BE2C (cell line): ENCODE measurements around the gene FAM118B.

Experiments
- DNase-seq: peaks from one replicate; pipeline ENCODE4 v3.0.0-alpha.2; 2020
- H3K27me3 ChIP-seq: fragments of 250-450 bp; sonication (Bioruptor Pico); 2 replicates; pipeline ENCODE4 v1.5.1; 2020; ENCODE audit warnings: mild to moderate bottlenecking
- H3K36me3 ChIP-seq: fragments of 250-450 bp; sonication (Bioruptor Pico); 2 replicates; pipeline ENCODE4 v1.5.1; 2020; ENCODE audit warnings: mild to moderate bottlenecking
- H3K4me1 ChIP-seq: fragments of 250-450 bp; sonication (Bioruptor Pico); 2 replicates; pipeline ENCODE4 v1.5.1; 2020
- H3K4me3 ChIP-seq: 2 replicates; pipeline ENCODE4 v1.5.1; 2011; ENCODE audit warnings: low read depth, low read length
- H3K9me3 ChIP-seq: fragments of 250-450 bp; sonication (Bioruptor Pico); 2 replicates; pipeline ENCODE4 v1.5.1; 2020
- CTCF ChIP-seq: IDR thresholded peaks from 2 replicates; pipeline ENCODE4 v1.5.1; 2012; ENCODE audit warnings: mild to moderate bottlenecking, low read depth, low read length

Gene FAM118B

GRCh38 chr11:126195119-126195518 lies 16.5 kb upstream of the FAM118B start:
- Histone ChIP-seq H3K4me3 (no peak overlapping the region), H3K4me1 (peaks cover 15% of the 10 kb centered on the region), H3K36me3 (peaks cover 82% of the 10 kb centered on the region), H3K27me3 (no peaks in the 10 kb centered on the region), H3K9me3 (no peaks in the 10 kb centered on the region)
- no peak for TF ChIP-seq CTCF
- DNase-seq = no peak

GRCh38 chr11:126197277-126197939 lies 14.2 kb upstream of the FAM118B start:
- Histone ChIP-seq H3K4me3 (no peak overlapping the region), H3K9me3 (no peaks in the 10 kb centered on the region), H3K36me3 (peaks cover 81% of the 10 kb centered on the region), H3K4me1 (peaks cover 5% of the 10 kb centered on the region), H3K27me3 (no peaks in the 10 kb centered on the region)
- no peak for TF ChIP-seq CTCF
- DNase-seq = no peak

GRCh38 chr11:126198648-126199047 lies 12.9 kb upstream of the FAM118B start:
- Histone ChIP-seq H3K4me3 (no peak overlapping the region), H3K36me3 (peaks cover 81% of the 10 kb centered on the region), H3K9me3 (no peaks in the 10 kb centered on the region), H3K27me3 (no peaks in the 10 kb centered on the region), H3K4me1 (peaks cover 4% of the 10 kb centered on the region)
- no peak for DNase-seq
- TF ChIP-seq CTCF = no peak

- Histone ChIP-seq H3K4me3 (no peak overlapping the region), H3K4me1 (no peaks in the 10 kb centered on the region), H3K9me3 (no peaks in the 10 kb centered on the region), H3K27me3 (no peaks in the 10 kb centered on the region), H3K36me3 (peaks cover 89% of the 10 kb centered on the region)
- DNase-seq = no peak
- TF ChIP-seq CTCF = no peak
Observed at GRCh38 chr11:126202646-126203359, 8.8 kb upstream of the FAM118B start.

GRCh38 chr11:126205359-126205758 lies 6.2 kb upstream of the FAM118B start:
- Histone ChIP-seq H3K4me3 (no peak overlapping the region), H3K27me3 (no peaks in the 10 kb centered on the region), H3K9me3 (no peaks in the 10 kb centered on the region), H3K4me1 (no peaks in the 10 kb centered on the region), H3K36me3 (peaks cover 88% of the 10 kb centered on the region)
- no peak for DNase-seq
- no peak for TF ChIP-seq CTCF

GRCh38 chr11:126207896-126208295 lies 3.7 kb upstream of the FAM118B start:
- peaks cover 3% of the 10 kb centered on the region for H3K4me1 ChIP-seq
- no peak overlapping the region for H3K4me3 ChIP-seq
- H3K27me3 ChIP-seq = no peaks in the 10 kb centered on the region
- no peak for TF ChIP-seq CTCF
- peaks cover 64% of the 10 kb centered on the region for H3K36me3 ChIP-seq
- no peak for DNase-seq
- H3K9me3 ChIP-seq = no peaks in the 10 kb centered on the region
